ENCODE results near the gene TRA2A. TPM values are rescaled to one million over a fixed set of nuclear protein-coding genes. Genes with fewer than 3 reads are reported as not detected.

TRA2A gene
- total RNA-seq, 4 donors from 2014 or later, result 36.3 to 119 (median 45.2) TPM

GRCh38 chr7:23482686-23483085 is 49.1 kb downstream of the TRA2A start:
- H3K4me3 ChIP-seq, result no peak overlapping the region
- H3K36me3 ChIP-seq, result no peaks in the 10 kb centered on the region
- H3K27ac ChIP-seq, result no peak overlapping the region
- H3K27me3 ChIP-seq, result peaks cover 48% of the 10 kb centered on the region
- no peak for TF ChIP-seq POLR2A (IDR thresholded peaks at IDR 0.05)
- TF ChIP-seq CTCF (IDR thresholded peaks at IDR 0.05), result no peak
- no peak for TF ChIP-seq EP300 (IDR thresholded peaks at IDR 0.05)
- TF ChIP-seq POLR2AphosphoS5 (IDR thresholded peaks at IDR 0.05), result no peak
- 93% methylated on average over 4 of the region's 4 CpGs for WGBS
- DNase-seq (ENCODE audit: low spot score in 2 of 2), result no peak
- no peaks in the 10 kb centered on the region for H3K4me1 ChIP-seq
- no peaks in the 10 kb centered on the region for H3K9me3 ChIP-seq

GRCh38 chr7:23477962-23478866 is 53.6 kb downstream of the TRA2A start:
- no peak overlapping the region for H3K4me3 ChIP-seq
- peaks cover 92% of the 10 kb centered on the region for H3K27me3 ChIP-seq
- 75% methylated on average over 6 of the region's 6 CpGs for WGBS
- no peak for DNase-seq (ENCODE audit: low spot score in 2 of 2)
- no peaks in the 10 kb centered on the region for H3K9me3 ChIP-seq
- TF ChIP-seq POLR2AphosphoS5 (IDR thresholded peaks at IDR 0.05) (no peak), POLR2A (IDR thresholded peaks at IDR 0.05) (no peak), EP300 (IDR thresholded peaks at IDR 0.05) (no peak), CTCF (IDR thresholded peaks at IDR 0.05) (no peak)
- H3K27ac ChIP-seq, result no peak overlapping the region
- no peaks in the 10 kb centered on the region for H3K36me3 ChIP-seq
- peaks cover 13% of the 10 kb centered on the region for H3K4me1 ChIP-seq

- H3K4me1 ChIP-seq, result peaks cover 13% of the 10 kb centered on the region
- peaks cover 100% of the 10 kb centered on the region for H3K27me3 ChIP-seq
- H3K36me3 ChIP-seq, result no peaks in the 10 kb centered on the region
- no peaks in the 10 kb centered on the region for H3K9me3 ChIP-seq
- no peak overlapping the region for H3K27ac ChIP-seq
- DNase-seq (ENCODE audit: low spot score in 2 of 2), result no peak
- no peak overlapping the region for H3K4me3 ChIP-seq
- TF ChIP-seq CTCF (IDR thresholded peaks at IDR 0.05) (no peak), POLR2A (IDR thresholded peaks at IDR 0.05) (no peak), EP300 (IDR thresholded peaks at IDR 0.05) (no peak), POLR2AphosphoS5 (IDR thresholded peaks at IDR 0.05) (no peak)
- 92% methylated on average over 1 of the region's 1 CpG for WGBS
Measured at GRCh38 chr7:23477157-23477499, 54.7 kb downstream of the TRA2A start.

- TF ChIP-seq CTCF (IDR thresholded peaks at IDR 0.05), result no peak
- TF ChIP-seq POLR2AphosphoS5 (IDR thresholded peaks at IDR 0.05), result no peak
- TF ChIP-seq POLR2A (IDR thresholded peaks at IDR 0.05), result no peak
- no peak for TF ChIP-seq EP300 (IDR thresholded peaks at IDR 0.05)
Measured at GRCh38 chr7:23476286-23477156, 55.3 kb downstream of the TRA2A start.

GRCh38 chr7:23475576-23475839 is 56.3 kb downstream of the TRA2A start:
- H3K9me3 ChIP-seq, result no peaks in the 10 kb centered on the region

More at GRCh38 chr7:23476286-23477156, 55.3 kb downstream of the TRA2A start:
- H3K9me3 ChIP-seq, result no peaks in the 10 kb centered on the region
- H3K27ac ChIP-seq, result no peak overlapping the region
- peaks cover 100% of the 10 kb centered on the region for H3K27me3 ChIP-seq
- peaks cover 13% of the 10 kb centered on the region for H3K4me1 ChIP-seq
- H3K4me3 ChIP-seq, result no peak overlapping the region
- H3K36me3 ChIP-seq, result no peaks in the 10 kb centered on the region
- DNase-seq (ENCODE audit: low spot score in 2 of 2), result no peak

More at GRCh38 chr7:23475576-23475839, 56.3 kb downstream of the TRA2A start:
- H3K27me3 ChIP-seq, result peaks cover 100% of the 10 kb centered on the region
- TF ChIP-seq POLR2A (IDR thresholded peaks at IDR 0.05) (no peak), EP300 (IDR thresholded peaks at IDR 0.05) (no peak), POLR2AphosphoS5 (IDR thresholded peaks at IDR 0.05) (no peak), CTCF (IDR thresholded peaks at IDR 0.05) (no peak)
- H3K4me1 ChIP-seq, result peaks cover 21% of the 10 kb centered on the region
- H3K4me3 ChIP-seq, result no peak overlapping the region
- H3K36me3 ChIP-seq, result no peaks in the 10 kb centered on the region
- no peak overlapping the region for H3K27ac ChIP-seq
- DNase-seq (ENCODE audit: low spot score in 2 of 2), result no peak

Data from suprapubic skin (tissue), 4 donors.